GM12891 (cell line): ENCODE data around the gene FGD2.
"Not testable (repeated sequence)": the region's sequence is repeated elsewhere in the genome, so short reads cannot be mapped to it uniquely, and the experiment has no call there.

Experiments used
- DNase-seq: peaks from one replicate; pipeline ENCODE4 v3.0.0; 2011; ENCODE audit warnings: low spot score; ENCODE audit not compliant: insufficient read length
- FAIRE-seq: peaks from 2 replicates; lab custom pipeline; 2011; peaks lifted over from hg19 to GRCh38; lab: Jason Lieb, UNC
- PAX5 ChIP-seq: IDR thresholded peaks from 2 replicates; pipeline ENCODE4 v1.6.1; 2011; ENCODE audit warnings: low read length, moderate library complexity, mild to moderate bottlenecking; ENCODE audit not compliant: insufficient read depth, severe bottlenecking
- POLR2A ChIP-seq: IDR thresholded peaks from 2 replicates; pipeline ENCODE4 v1.6.1; 2011; ENCODE audit warnings: low read depth, low read length, control low read depth
- POLR2AphosphoS5 ChIP-seq: IDR thresholded peaks from 2 replicates; pipeline ENCODE4 v1.6.1; 2011; ENCODE audit warnings: low read depth, low read length, control low read depth
- POU2F2 ChIP-seq: IDR thresholded peaks from 2 replicates; pipeline ENCODE4 v1.6.1; 2011; ENCODE audit warnings: low read depth, mild to moderate bottlenecking, control low read depth, low read length, moderate library complexity
- SPI1 ChIP-seq: IDR thresholded peaks from 2 replicates; pipeline ENCODE4 v1.6.1; 2011; ENCODE audit warnings: low read depth, low read length, control low read depth
- TAF1 ChIP-seq: IDR thresholded peaks from 2 replicates; pipeline ENCODE4 v1.6.1; 2011; ENCODE audit warnings: low read depth, low read length, control low read depth

The FGD2 gene

DNA sequence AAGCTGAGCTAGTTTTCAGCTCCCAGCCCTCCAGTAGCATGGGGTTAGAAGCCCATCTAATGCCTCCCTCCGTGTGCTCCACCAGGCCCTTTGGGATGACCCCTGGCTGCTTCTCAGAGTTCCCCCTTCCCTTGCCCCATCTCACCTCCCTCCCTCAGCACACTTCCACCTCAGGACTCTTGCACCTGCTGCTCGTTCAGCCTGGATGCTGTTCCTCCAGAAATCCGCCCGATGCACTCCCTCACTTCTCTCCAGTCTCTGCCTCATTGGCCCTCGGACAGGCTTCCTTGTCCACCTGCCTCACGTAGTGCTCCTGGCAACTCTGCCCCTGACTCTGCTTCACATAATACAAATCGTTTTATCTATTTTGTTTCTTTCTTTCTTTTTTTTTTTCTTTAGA, 26.8 kb downstream of the FGD2 start:
- TF ChIP-seq TAF1 (no peak), POU2F2 (no peak), SPI1 (no peak), PAX5 (no peak), POLR2AphosphoS5 (no peak), POLR2A (no peak)
- no peak for DNase-seq
- no peak for FAIRE-seq

DNA sequence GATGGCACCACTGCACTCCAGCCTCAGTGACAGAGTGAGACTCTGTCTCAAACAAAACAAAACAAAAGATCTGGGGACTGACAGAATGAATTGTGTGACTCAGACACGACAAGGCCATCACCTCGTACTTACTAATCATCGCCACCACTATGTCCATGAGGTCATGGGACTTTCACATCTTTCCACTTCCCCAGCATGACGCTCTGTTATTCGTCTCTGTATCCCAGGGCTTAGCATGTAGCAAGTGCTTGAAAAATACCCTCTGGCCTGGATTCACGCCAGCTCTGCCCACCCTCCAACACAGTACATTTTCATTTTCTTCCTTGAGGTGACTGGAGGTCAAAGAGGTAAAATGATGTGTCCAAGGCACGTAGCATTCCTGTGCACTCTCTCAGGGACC, 27.8 kb downstream of the FGD2 start:
- no peak for TF ChIP-seq POLR2A
- no peak for TF ChIP-seq POLR2AphosphoS5
- peak; percentile 41; the same call in 1 of the 2 replicates for TF ChIP-seq SPI1
- no peak for TF ChIP-seq POU2F2
- DNase-seq (no peak), FAIRE-seq (no peak)

DNA sequence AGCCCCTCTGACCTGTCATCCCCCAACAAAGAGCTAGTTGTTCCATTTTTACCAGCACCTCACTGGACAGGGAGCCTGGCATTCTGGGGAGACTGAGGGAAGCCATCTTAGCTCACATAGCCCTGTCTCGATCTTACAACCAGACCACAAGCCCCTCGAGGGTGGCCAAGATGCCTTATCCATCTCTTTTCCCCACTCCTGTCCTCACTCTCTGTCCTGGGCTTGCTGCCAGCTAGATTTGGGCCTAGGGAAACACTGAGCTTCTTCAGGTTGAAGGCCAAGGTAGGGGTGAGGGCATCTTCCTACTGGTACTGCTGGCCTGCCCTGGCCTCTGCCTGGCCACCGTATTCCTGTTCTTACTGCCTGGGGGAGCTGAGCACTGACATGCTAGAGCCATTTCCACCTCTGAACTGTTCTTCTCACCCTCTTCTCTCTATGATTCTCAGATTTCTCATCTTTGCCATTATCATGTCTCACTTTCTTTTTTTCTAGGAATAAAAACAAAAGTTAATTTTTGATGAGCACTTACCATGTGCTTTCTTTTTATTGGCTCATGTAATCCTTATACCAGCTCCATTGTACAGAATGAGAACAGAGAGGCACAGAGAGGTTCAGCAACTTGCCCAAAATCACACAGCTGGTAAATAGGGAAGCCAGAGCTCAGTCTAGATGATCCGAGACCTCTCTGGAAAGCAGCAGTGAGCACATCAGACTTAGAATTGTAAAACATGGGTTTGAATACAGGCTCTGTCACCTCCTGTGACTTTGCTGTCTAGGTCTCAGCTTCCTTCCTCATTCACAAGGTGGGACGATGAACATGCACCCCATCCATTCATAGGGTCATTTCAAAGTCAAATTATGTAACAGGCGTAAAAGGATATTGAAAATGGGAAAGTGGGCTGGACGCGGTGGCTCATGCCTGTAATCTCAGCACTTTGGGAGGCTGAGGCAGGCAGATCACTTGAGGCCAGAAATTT, 28.7 kb downstream of the FGD2 start:
- DNase-seq, result no peak
- no peak for FAIRE-seq
- no peak for TF ChIP-seq TAF1
- TF ChIP-seq POLR2A, result no peak
- no peak for TF ChIP-seq SPI1
- TF ChIP-seq POLR2AphosphoS5, result no peak
- TF ChIP-seq POU2F2, result no peak
- no peak for TF ChIP-seq PAX5

GRCh38 chr6:37036146-37036545, 30.7 kb downstream of the FGD2 start:
- TF ChIP-seq PAX5 (no peak), POLR2AphosphoS5 (no peak), POU2F2 (no peak), POLR2A (no peak), SPI1 (no peak), TAF1 (no peak)
- FAIRE-seq (no peak), DNase-seq (no peak)

DNA sequence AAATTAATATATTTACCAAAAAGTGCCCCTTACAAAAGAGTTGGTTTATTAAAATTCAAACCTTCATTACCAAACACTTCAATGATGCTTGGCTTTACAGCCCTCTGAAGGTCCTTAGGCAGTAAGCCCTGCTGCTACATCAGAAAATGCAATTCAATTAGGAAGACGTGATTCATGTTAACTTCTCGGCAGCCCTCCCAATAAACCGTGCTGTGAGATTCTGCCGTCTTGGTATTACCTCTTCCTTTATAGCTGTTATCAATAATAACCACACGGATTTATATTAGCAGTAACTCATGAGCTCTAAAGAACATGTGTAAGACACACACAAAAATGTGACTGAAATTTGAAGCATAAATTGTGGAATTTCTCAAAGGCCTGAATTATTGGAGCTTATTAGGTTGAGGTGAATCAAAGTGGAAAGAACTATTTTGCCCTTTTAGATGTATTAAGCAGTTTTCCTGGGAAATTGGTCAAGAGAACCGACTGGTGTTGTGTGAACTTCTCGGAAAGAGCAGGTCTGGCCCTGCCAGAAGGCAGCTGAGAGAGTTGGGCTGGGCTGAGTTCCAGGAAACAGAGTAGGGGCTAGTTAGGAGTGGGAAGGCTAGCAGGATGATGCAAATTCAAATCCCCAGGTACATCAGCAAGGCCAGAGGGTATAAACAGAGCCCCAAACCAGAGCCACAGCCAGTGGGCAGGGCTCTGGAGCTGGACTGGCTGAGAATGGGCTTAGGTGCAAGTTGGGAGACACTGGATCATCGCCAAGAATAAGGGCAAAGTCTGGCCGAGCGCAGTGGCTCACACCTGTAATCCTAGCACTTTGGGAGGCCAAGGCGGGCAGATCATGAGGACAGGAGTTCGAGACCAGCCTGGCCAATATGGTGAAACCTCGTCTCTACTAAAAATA, 33.1 kb downstream of the FGD2 start:
- TF ChIP-seq PAX5 (no peak), POLR2AphosphoS5 (no peak), POLR2A (no peak), SPI1 (no peak), TAF1 (no peak), POU2F2 (no peak)
- no peak for FAIRE-seq
- DNase-seq, result no peak

DNA sequence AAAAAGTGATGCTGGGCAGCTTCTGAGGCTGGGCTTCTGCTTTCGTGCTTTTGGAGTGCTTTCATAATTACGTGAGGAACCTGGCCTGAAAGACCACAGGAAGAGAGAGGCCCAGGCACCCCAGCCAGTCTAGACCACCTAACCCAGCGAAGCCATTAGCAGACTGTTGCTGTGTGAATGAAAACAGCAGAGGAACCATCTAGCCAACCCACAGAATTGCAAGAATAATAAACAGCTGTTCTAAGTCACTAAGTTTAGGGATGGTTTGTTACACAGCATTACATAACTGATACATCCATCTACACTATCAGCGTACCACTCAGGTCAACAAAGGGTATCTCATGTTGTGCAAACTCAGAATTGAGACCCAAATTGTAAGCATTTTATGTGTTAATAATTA, 34.5 kb downstream of the FGD2 start:
- no peak for TF ChIP-seq PAX5
- TF ChIP-seq SPI1, result no peak
- no peak for TF ChIP-seq POLR2A
- TF ChIP-seq POLR2AphosphoS5, result no peak
- DNase-seq, result no peak
- FAIRE-seq, result no peak

DNA sequence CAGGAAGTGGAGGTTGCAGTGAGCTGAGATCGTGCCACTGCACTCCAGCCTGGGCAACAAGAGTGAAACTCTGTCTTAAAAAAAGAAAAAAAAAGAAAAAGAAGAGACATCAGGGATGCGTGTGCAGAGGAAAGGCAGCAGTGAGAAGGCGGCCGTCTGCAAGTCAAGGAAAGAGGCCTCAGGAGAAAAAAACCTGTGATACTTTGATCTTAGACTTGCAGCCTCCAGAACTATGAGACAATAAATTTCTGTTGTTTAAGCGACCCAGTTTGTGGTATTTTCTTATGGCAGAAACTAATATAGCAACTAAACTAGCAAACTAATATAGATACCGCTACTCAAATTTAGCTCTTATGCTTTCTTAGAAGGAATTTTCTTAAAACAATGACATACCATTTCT, 36.1 kb downstream of the FGD2 start:
- FAIRE-seq, result no peak
- no peak for TF ChIP-seq POU2F2
- no peak for TF ChIP-seq PAX5
- no peak for TF ChIP-seq POLR2A
- no peak for TF ChIP-seq SPI1
- no peak for TF ChIP-seq POLR2AphosphoS5
- no peak for TF ChIP-seq TAF1

DNA sequence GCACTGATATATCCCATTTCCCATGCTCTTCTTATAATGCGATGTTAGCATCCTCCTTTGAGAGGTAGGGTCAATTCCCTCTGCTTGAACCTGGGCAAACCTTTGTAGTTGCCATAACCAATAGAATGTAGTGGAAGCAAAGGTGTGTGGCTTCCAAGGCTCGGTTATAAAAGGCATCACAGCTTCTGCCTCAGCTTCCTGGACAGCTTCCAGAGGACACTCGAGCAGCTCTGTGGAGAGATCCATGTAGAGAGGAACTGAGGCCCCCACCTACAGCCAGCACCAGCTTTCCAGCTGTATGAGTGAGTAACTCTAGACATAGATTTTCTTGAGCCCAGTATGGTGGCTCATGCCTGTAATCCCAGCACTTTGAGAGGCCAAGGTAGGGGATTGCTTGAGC, 36.7 kb downstream of the FGD2 start:
- TF ChIP-seq POLR2A (no peak), PAX5 (no peak), TAF1 (no peak), POLR2AphosphoS5 (no peak), SPI1 (no peak), POU2F2 (no peak)
- FAIRE-seq (no peak), DNase-seq (no peak)

More for the DNA sequence above, 36.1 kb downstream of the FGD2 start:
- no peak for DNase-seq

GRCh38 chr6:37043091-37043490, 37.6 kb downstream of the FGD2 start:
- DNase-seq, FAIRE-seq: not testable (repeated sequence)

GRCh38 chr6:37047346-37047688, 41.9 kb downstream of the FGD2 start:
- DNase-seq (no peak), FAIRE-seq (no peak)
- TF ChIP-seq POU2F2 (no peak), PAX5 (no peak), POLR2A (no peak), SPI1 (no peak), TAF1 (no peak), POLR2AphosphoS5 (no peak)
